Measurements from ENCODE around the gene PPFIA2. TPM values are rescaled to one million over a fixed set of nuclear protein-coding genes. Genes with fewer than 3 reads are reported as not detected.

PPFIA2 gene
- total RNA-seq, 1 experiment from 2014 or later: not detected

DNA sequence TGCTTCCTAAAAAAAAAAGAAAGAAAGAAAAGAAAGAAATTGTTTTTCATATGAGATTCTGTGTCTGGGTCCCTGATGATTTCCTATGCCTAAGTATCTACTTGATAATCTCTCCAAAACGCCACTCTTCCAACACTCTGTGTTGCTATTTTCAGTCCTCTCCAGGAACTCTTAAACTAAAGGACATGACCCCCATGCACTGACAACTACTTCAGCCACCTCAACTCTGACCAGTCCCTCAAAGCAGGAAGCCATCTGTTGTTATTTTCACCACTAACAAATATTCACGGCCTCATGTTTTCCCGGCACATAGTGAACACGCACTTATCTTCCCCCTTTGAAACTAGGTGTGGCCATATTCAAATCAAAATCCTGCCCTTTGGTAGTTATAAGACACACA lies 259.3 kb downstream of the PPFIA2 start:
- intact Hi-C loops (cut with micrococcal nuclease; ENCODE audit: unreplicated experiment): no loop called here
- DNase-seq: no peak

DNA sequence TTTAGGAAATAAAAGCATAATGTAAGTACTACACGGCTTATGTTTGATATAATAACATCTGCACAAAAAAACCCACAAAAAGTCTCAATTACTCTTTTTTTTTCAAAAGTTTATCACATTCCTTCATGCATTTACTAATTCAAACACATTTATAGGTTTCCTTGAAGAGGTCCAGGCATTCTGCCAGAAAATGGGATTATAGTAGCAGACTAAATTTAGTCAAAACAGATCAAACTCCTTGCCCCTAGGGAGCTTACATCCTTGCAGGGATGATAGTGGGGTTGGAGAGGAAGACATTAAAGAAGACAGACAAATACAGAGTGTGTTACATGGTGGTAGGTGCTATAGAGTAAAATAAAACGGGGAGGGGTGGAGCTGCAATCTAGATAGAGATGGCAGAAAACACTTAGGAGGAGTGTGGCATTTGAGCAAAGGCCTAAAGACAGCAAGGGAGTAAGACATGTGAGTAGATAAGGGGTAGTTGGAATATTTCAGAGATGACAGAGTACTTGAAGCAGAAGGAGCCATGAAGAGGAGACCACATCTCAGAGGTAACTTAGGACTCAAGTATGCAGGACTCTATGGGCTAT lies 266.9 kb downstream of the PPFIA2 start:
- ChIA-PET POLR2A (no interaction called here), CTCF (no interaction called here)
- H3K4me3 ChIP-seq (ENCODE audit: low read depth, low read length): no peak overlapping the region
- no peaks in the 10 kb centered on the region for H3K4me1 ChIP-seq
- no peaks in the 10 kb centered on the region for H3K27me3 ChIP-seq (replicated peaks; ENCODE audit: control insufficient read depth, insufficient read depth, low read length)
- Mint-ChIP-seq H3K4me1 (ENCODE audit: low read depth, unreplicated experiment) (no peaks in the 10 kb centered on the region), H3K9me3 (ENCODE audit: unreplicated experiment) (no peaks in the 10 kb centered on the region), H3K27me3 (ENCODE audit: insufficient read depth, unreplicated experiment) (peaks cover 7% of the 10 kb centered on the region), H3K27ac (ENCODE audit: unreplicated experiment) (no peak overlapping the region), H3K4me3 (ENCODE audit: unreplicated experiment) (no peak overlapping the region), H3K36me3 (ENCODE audit: insufficient read depth, unreplicated experiment) (no peaks in the 10 kb centered on the region)
- DNase-seq: no peak
- TF ChIP-seq, protein P1, sequence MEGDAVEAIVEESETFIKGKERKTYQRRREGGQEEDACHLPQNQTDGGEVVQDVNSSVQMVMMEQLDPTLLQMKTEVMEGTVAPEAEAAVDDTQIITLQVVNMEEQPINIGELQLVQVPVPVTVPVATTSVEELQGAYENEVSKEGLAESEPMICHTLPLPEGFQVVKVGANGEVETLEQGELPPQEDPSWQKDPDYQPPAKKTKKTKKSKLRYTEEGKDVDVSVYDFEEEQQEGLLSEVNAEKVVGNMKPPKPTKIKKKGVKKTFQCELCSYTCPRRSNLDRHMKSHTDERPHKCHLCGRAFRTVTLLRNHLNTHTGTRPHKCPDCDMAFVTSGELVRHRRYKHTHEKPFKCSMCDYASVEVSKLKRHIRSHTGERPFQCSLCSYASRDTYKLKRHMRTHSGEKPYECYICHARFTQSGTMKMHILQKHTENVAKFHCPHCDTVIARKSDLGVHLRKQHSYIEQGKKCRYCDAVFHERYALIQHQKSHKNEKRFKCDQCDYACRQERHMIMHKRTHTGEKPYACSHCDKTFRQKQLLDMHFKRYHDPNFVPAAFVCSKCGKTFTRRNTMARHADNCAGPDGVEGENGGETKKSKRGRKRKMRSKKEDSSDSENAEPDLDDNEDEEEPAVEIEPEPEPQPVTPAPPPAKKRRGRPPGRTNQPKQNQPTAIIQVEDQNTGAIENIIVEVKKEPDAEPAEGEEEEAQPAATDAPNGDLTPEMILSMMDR (IDR thresholded peaks at IDR 0.05; ENCODE audit: insufficient read depth in 1 of 2, low read depth in 1 of 2, low read length in 1 of 2, severe bottlenecking in 1 of 2, unreplicated experiment in 1 of 2): no peak
- no TSS peak for BruUV-seq (replicated peaks)
- no peaks in the 10 kb centered on the region for H3K9me3 ChIP-seq
- intact Hi-C loops (cut with micrococcal nuclease; ENCODE audit: unreplicated experiment): no loop called here
- no peaks in the 10 kb centered on the region for H3K36me3 ChIP-seq (ENCODE audit: control insufficient read depth, insufficient read depth, low read length)

More for the DNA sequence above, 259.3 kb downstream of the PPFIA2 start:
- no peaks in the 10 kb centered on the region for H3K27me3 ChIP-seq (replicated peaks; ENCODE audit: control insufficient read depth, insufficient read depth, low read length)
- Mint-ChIP-seq H3K27ac (ENCODE audit: unreplicated experiment) (no peak overlapping the region), H3K4me1 (ENCODE audit: low read depth, unreplicated experiment) (no peaks in the 10 kb centered on the region), H3K36me3 (ENCODE audit: insufficient read depth, unreplicated experiment) (no peaks in the 10 kb centered on the region), H3K9me3 (ENCODE audit: unreplicated experiment) (no peaks in the 10 kb centered on the region), H3K4me3 (ENCODE audit: unreplicated experiment) (no peak overlapping the region), H3K27me3 (ENCODE audit: insufficient read depth, unreplicated experiment) (peaks cover 3% of the 10 kb centered on the region)
- no peaks in the 10 kb centered on the region for H3K4me1 ChIP-seq
- ChIA-PET CTCF (no interaction called here), POLR2A (no interaction called here)
- BruUV-seq (replicated peaks): no TSS peak
- no peaks in the 10 kb centered on the region for H3K36me3 ChIP-seq (ENCODE audit: control insufficient read depth, insufficient read depth, low read length)
- H3K4me3 ChIP-seq (ENCODE audit: low read depth, low read length): no peak overlapping the region
- no peaks in the 10 kb centered on the region; the same call in 1 of the 2 replicates for H3K9me3 ChIP-seq
- TF ChIP-seq, protein P1 (IDR thresholded peaks at IDR 0.05; ENCODE audit: insufficient read depth in 1 of 2, low read depth in 1 of 2, low read length in 1 of 2, severe bottlenecking in 1 of 2, unreplicated experiment in 1 of 2): no peak

DNA sequence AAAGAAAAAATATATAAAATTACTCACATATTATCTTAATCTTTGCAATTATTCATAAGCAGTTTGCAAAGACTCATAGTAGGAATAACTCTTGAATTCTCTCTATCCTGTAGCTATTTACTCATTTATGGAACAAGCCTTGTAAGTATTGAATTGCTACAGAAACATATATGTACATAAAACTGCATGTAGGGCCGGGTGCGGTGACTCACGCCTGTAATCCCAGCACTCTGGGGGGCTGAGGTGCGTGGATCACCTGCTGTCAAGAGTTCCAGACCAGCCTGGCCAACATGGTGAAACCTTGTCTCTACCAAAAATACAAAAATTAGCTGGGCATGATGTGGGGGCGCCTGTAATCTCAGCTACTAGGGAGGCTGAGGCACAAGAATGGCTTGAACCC lies 286.2 kb downstream of the PPFIA2 start:
- Histone ChIP-seq H3K27me3 (replicated peaks; ENCODE audit: control insufficient read depth, insufficient read depth, low read length) (no peaks in the 10 kb centered on the region), H3K9me3 (no peaks in the 10 kb centered on the region), H3K36me3 (ENCODE audit: control insufficient read depth, insufficient read depth, low read length) (no peaks in the 10 kb centered on the region), H3K4me1 (no peaks in the 10 kb centered on the region), H3K4me3 (ENCODE audit: low read depth, low read length) (no peak overlapping the region)
- intact Hi-C loops (cut with micrococcal nuclease; ENCODE audit: unreplicated experiment): no loop called here
- ChIA-PET CTCF (no interaction called here), POLR2A (no interaction called here)
- Mint-ChIP-seq H3K27ac (ENCODE audit: unreplicated experiment) (no peak overlapping the region), H3K9me3 (ENCODE audit: unreplicated experiment) (no peaks in the 10 kb centered on the region), H3K27me3 (ENCODE audit: insufficient read depth, unreplicated experiment) (peaks cover 4% of the 10 kb centered on the region), H3K4me1 (ENCODE audit: low read depth, unreplicated experiment) (no peaks in the 10 kb centered on the region), H3K4me3 (ENCODE audit: unreplicated experiment) (no peak overlapping the region), H3K36me3 (ENCODE audit: insufficient read depth, unreplicated experiment) (no peaks in the 10 kb centered on the region)
- no TSS peak for BruUV-seq (replicated peaks)
- TF ChIP-seq, protein P1 (IDR thresholded peaks at IDR 0.05; ENCODE audit: insufficient read depth in 1 of 2, low read depth in 1 of 2, low read length in 1 of 2, severe bottlenecking in 1 of 2, unreplicated experiment in 1 of 2): no peak
- DNase-seq: no peak
